HT1080 (cell line): ENCODE data around the gene CKMT1A. TPM values are rescaled to one million over a fixed set of nuclear protein-coding genes. Genes with fewer than 3 reads are reported as not detected.

Experiments
- DNase-seq: peaks from one replicate; pipeline ENCODE4 v3.0.0-alpha.2; 2015; ENCODE audit warnings: low read depth
- small RNA-seq: library from RNA; depleted of rRNA; stranded (forward); fragments of <200 nt; gene quantifications from one replicate; pipeline ENCODE3, GENCODE V24; 2014
- total RNA-seq: library from RNA; depleted of rRNA; stranded (reverse); fragments of >200 nt; shearing (Covaris generic); gene quantifications from 2 replicates; pipeline ENCODE4 v1.2.3, GENCODE V29; 2014; rRNA removed

The CKMT1A gene
- total RNA-seq, 1 experiment from 2014 or later, result 0.26 TPM

- DNase-seq, result peak; percentile 53
Measured at GRCh38 chr15:43746903-43747309, 53.2 kb downstream of the CKMT1A start.

DNA sequence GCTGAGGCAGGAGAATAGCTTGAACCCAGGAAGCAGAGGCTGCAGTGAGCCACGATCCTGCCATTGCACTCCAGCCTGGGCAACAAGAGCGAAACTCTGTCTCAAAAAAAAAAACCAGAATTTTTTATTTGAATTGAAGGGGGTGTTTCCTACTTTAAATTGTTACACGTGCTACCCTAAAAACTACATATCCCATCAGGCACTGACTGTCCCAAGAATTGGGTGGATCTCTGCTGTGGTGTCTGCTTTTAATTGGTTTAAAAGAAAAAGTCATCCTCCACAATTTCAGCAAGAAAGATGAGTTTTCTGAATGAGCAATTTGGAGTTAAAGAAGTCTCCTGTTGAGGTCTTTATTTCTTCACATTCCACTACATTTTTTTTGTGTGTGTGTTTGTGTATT, 54.7 kb downstream of the CKMT1A start:
- peak; percentile 35 for DNase-seq

Small RNA genes lying within 50 kb of the gene (small RNA-seq; reads per million reads assigned to genes)
- gene PDIA3P2, result not detected
- gene RNU6-353P, result not detected
- gene RNU6-354P, result not detected

Other genes starting within 250 kb of the CKMT1A start
- gene TP53BP1, start 200.7 kb upstream of the CKMT1A start, total RNA-seq, result 23.1 and 23.4 TPM in 2 replicates
- gene MAP1A, start 176.3 kb upstream of the CKMT1A start, total RNA-seq, result 1.4 and 1.7 TPM in 2 replicates
- gene PPIP5K1, start 103.7 kb upstream of the CKMT1A start, total RNA-seq, result 4.1 and 6.7 TPM in 2 replicates
- 0.20 and 0.27 TPM in 2 replicates for gene CKMT1B, start 99.8 kb upstream of the CKMT1A start, total RNA-seq
- gene STRC, start 75.1 kb upstream of the CKMT1A start, total RNA-seq, result not detected in 2 replicates
- 0.03 and 0.57 TPM in 2 replicates for gene CATSPER2, start 45.0 kb upstream of the CKMT1A start, total RNA-seq
- 113 and 216 TPM in 2 replicates for gene PDIA3, start 52.6 kb downstream of the CKMT1A start, total RNA-seq
- 2.2 and 3.0 TPM in 2 replicates for gene ELL3, start 83.1 kb downstream of the CKMT1A start, total RNA-seq
- 319 and 346 TPM in 2 replicates for gene SERF2, start 98.5 kb downstream of the CKMT1A start, total RNA-seq
- gene SERINC4, start 106.4 kb downstream of the CKMT1A start, total RNA-seq, result 0.13 and 0.18 TPM in 2 replicates
- gene HYPK, start 106.7 kb downstream of the CKMT1A start, total RNA-seq, result 19.6 and 26.9 TPM in 2 replicates
- gene MFAP1, start 130.8 kb downstream of the CKMT1A start, total RNA-seq, result 21.7 and 23.8 TPM in 2 replicates
- 15.1 and 19.6 TPM in 2 replicates for gene WDR76, start 133.1 kb downstream of the CKMT1A start, total RNA-seq